Nucleus accumbens (tissue), 56 donors: ENCODE data around the gene ARHGAP11A.
"Not testable (repeated sequence)": the region's sequence is repeated elsewhere in the genome, so short reads cannot be mapped to it uniquely, and the experiment has no call there.

Experiments
- DNase-seq, 56 donors: peaks; one replicate each; lab custom pipeline; 2025; lab: John Stamatoyannopoulos, UW

ARHGAP11A gene, protein sequence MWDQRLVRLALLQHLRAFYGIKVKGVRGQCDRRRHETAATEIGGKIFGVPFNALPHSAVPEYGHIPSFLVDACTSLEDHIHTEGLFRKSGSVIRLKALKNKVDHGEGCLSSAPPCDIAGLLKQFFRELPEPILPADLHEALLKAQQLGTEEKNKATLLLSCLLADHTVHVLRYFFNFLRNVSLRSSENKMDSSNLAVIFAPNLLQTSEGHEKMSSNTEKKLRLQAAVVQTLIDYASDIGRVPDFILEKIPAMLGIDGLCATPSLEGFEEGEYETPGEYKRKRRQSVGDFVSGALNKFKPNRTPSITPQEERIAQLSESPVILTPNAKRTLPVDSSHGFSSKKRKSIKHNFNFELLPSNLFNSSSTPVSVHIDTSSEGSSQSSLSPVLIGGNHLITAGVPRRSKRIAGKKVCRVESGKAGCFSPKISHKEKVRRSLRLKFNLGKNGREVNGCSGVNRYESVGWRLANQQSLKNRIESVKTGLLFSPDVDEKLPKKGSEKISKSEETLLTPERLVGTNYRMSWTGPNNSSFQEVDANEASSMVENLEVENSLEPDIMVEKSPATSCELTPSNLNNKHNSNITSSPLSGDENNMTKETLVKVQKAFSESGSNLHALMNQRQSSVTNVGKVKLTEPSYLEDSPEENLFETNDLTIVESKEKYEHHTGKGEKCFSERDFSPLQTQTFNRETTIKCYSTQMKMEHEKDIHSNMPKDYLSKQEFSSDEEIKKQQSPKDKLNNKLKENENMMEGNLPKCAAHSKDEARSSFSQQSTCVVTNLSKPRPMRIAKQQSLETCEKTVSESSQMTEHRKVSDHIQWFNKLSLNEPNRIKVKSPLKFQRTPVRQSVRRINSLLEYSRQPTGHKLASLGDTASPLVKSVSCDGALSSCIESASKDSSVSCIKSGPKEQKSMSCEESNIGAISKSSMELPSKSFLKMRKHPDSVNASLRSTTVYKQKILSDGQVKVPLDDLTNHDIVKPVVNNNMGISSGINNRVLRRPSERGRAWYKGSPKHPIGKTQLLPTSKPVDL

DNA sequence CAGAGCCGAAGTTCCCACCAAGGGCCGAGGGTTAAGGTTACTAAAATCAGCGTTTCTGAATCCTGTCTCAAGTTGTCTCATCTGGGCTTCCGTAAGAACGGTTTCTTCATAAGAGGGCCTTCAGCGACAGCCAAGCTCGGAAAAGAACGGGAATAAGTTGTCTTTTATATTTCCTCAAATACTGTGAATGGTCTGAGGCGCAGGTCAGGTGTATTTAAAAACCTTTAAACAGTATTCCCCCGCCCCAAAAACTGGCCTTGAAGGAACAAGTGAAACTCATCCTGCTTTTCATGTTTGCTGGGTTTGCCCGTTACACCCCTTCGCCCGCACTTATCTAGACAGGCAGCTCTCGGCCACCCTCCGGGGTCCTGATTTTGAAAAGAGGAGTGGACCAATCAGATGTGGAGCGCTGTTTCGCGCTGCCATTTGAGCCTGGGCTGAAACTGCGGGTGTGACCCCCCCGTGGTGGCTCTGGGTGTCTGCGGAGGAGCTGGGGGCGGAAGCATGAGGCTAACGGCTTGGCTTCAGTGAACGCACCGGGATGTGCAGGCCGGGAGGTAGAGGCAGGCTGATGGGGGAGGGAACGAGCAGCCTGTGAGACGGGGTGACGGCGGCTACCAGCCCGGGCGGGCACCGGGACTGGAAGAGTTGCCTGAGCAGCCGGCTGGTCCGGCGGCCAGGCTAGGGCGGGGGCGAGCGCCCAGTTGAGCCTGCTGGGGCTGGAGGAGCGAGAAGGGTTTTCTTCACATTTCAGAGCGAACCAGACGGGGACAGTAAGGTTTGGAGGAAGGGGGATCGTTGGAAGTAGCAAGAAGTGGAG is at the start of gene ARHGAP11A:
TSS of gene ARHGAP11A (plus strand) at position 454 of the 820 bp plus-strand sequence. CDS start 708 bp downstream, outside the sequence.
- DNase-seq: not testable (repeated sequence)

DNA sequence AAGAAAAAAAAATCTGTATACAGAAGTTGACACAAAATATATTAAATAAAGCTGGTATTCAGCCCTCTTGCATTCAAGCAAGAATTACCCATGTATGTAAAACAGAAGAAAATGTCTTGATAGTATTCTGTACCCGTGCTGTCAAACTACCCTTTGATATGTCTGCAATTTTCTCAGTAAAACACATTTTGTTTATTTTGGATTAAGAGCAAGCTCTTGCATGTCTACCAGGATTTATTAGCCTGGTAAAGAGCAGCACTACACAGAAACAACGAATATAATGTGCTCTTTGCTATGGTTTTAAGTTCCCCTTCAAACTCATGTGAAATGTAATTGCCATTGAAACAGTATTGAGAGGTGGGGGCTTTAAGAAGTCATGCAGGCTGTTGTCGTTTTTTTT is 46.3 kb upstream of the ARHGAP11A start:
- not testable (repeated sequence) for DNase-seq

DNA sequence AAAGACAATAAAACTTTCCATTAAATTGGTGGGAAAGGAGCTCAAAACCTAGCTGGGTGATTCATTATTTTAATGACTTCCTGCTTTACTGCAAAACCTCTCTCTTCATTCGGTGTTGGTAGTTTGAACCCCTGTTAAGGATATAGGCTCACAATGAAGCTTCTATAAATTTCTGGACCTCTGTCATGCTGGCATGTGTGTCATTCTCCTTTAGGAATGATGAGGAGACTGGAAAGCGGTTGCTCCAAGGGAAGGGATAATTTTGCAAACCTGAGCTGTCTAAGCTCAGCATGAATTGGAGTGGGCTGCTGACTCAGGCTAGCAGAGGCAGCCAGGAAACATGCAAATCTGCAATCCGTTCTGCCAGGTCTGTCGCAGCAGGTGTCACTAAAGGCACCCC is 36.8 kb upstream of the ARHGAP11A start:
- DNase-seq: not testable (repeated sequence)

DNA sequence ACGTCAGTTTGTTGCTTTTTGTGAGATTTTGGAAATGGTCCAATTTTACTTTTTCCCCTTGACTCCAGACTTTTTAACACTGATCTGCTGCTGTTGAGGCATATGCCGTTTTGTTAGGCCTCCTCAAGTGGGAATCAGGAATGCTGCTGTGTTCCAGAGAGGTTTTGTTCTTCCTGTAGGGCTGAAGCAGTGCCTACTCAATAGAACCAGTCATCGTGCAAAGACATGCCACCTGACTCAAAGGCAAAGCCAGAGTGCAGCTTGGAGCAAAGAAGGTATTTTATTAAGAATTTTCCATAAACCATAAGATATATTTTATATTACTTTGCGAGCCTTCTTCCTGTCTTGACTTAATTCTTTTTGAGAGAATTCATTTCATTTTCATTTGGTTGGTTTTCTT is 29.5 kb upstream of the ARHGAP11A start:
- not testable (repeated sequence) for DNase-seq

DNA sequence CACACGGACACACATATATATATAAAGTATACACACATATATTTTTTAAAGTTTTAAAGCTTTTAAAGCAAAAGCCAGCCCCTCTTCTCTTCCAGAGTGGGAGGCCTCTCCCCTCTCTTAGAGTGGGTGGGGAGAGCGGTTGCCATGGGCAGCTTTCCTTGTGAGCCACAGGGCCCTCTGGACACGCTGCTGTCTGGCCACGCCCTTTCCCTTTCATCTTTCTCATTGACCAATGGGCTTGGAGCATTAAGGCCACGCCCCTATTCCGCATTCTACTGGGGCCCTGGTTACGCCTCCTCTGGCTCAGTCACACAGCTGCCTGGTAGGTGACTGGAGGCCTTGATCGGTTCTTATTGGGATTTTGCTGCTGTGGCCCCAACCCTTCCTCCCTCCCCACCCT is 22.2 kb upstream of the ARHGAP11A start, which contains the start of gene GOLGA8N:
TSS of gene GOLGA8N (plus strand) at position 306 of the 400 bp plus-strand sequence.
- not testable (repeated sequence) for DNase-seq

DNA sequence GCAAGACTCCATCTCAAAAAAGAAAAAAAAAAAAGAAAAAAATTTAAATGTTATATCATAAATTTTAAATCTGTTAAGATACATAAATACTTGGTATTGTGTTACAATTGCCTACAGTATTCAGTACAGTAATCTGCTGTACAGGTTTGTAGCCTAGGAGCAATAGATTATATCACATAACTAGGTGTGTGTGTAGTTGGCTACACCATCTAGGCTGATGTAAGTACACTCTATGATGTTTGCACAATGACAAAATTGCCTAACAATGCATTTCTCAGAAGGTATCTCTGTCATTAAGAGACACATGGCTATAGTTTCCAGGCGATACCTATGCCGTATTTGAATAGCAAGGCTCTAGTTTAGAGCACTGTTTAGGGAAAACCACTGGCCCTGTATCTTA is 5.8 kb upstream of the ARHGAP11A start:
- not testable (repeated sequence) for DNase-seq

DNA sequence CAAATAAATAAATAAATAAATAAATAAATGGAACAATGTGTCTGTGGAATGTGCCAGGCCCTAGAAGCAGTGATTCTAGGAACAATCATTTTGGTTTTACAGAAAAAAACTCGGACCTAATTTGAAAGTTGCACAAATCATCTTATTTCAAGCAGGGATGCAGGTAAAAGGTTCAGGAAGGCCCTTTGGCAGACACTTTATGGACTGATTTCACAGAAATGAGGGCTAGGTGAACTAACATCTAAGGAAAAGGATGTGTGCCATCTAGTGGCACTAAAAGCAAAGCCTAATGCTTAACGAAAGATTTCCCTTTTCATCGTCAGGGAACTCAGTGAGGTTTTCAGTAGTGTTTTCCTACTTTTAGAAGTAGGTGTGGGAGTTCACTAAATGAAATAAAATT is 4.6 kb upstream of the ARHGAP11A start:
- DNase-seq: not testable (repeated sequence)

DNA sequence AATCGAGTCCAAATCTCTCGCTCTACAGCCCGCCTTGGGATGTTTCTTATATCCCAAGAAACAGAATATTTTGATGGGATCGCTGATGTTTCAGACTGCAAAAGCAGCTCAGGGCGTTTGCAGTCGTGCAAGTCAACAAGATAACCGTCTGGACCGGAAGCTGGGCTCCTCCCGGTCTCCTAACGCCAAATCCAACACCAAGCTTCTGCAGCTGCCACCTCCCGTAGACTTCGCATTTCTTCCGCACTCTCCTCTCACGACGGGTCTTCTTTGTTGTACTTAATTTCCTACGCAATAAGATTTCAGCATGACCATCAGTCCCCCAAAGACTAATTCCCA is 623 bp upstream of the ARHGAP11A start:
- DNase-seq: not testable (repeated sequence)

DNA sequence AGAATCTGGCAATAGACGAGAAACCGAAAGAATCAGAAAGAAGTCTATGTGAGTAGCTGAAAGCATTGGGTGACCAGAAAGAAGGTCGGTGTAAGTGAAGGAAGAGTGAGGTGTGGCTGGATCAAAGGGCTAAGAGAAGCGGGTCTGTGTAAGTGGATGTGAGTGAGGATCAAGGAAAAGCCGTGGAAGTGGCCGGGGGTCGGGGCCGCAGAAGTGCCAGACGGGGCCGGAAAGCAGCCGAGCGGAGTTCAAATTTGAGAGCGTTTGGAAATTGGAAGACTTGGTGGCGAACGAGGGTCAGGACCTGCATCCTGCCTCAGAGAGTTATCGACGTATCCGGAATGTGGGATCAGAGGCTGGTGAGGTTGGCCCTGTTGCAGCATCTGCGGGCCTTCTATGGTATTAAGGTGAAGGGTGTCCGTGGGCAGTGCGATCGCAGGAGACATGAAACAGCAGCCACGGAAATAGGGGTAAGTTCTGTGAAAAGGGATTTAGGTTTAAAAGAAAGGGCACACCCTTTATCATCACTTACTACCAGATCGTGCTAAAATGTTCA is 645 bp downstream of the ARHGAP11A start:
- DNase-seq: not testable (repeated sequence)

DNA sequence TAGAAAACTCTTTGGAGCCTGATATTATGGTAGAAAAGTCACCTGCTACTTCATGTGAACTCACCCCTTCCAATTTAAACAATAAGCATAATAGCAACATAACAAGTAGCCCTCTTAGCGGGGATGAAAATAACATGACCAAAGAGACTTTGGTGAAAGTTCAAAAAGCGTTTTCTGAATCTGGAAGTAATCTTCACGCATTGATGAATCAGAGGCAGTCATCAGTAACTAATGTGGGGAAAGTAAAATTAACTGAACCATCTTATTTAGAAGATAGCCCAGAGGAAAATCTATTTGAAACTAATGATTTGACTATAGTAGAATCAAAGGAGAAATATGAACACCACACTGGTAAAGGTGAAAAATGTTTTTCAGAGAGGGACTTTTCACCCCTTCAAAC is 21.1 kb downstream of the ARHGAP11A start:
- DNase-seq: no peak

DNA sequence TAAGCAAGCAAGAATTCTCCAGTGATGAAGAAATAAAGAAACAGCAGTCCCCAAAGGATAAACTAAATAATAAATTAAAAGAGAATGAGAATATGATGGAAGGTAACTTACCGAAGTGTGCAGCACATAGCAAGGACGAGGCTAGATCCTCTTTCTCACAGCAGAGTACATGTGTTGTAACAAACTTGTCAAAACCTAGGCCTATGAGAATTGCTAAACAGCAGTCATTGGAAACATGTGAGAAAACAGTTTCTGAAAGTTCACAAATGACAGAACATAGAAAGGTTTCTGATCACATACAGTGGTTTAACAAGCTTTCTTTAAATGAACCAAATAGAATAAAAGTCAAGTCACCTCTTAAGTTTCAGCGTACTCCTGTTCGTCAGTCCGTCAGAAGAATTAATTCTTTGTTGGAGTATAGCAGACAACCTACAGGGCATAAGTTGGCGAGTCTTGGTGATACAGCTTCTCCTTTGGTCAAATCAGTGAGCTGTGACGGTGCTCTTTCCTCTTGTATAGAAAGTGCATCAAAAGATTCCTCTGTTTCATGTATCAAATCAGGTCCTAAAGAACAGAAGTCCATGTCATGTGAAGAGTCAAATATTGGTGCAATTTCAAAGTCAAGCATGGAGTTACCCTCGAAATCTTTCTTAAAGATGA is 21.7 kb downstream of the ARHGAP11A start:
- DNase-seq: no peak

DNA sequence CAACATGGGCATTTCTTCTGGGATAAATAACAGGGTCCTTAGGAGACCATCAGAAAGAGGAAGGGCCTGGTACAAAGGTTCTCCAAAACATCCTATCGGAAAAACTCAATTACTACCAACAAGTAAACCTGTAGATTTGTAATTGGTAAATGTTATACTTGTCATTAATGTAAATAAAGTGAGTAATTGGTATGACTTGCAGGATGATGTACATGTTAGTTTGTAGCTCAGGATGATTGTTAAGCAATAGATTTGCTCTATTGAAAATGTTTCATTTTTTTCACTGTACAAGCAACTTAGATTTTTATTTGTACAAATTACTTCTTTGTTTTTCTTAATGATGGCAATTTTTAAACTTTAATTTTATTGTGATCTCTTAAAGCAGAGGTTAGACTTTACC is 22.4 kb downstream of the ARHGAP11A start:
- DNase-seq: no peak

DNA sequence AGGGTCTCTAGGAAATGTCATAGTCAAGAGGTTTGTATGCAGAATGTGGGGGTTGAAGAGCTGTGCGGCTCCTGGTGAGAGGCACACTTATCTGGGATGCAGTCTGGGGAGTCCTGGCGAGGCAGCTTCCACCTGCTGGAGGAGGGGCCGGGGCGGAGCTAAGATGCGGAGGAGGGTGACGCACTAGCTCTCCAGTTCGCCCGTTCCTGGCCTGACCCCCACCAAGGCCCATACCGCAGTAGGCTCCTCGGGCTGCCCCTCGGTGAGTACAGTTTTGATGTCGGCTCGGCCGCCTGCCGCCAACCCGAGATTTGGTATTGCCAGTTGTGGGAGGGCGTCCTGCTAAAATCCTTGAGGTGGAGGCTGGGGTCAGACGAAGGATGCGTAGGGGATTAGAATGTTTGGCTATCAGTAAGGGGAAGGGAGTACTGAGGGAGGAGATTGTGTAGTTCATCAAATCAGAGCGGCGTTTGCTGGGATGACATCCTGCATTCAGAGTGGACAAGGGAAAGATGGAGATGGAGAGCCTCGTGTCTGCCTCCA is 26.3 kb downstream of the ARHGAP11A start, which contains the start of gene SCG5:
TSS of gene SCG5 (plus strand) at position 194 of the 543 bp plus-strand sequence. CDS start 1,883 bp downstream, outside the sequence.
- peak in 54 of 56 donors; percentile 12 to 82 (median 60) for DNase-seq

DNA sequence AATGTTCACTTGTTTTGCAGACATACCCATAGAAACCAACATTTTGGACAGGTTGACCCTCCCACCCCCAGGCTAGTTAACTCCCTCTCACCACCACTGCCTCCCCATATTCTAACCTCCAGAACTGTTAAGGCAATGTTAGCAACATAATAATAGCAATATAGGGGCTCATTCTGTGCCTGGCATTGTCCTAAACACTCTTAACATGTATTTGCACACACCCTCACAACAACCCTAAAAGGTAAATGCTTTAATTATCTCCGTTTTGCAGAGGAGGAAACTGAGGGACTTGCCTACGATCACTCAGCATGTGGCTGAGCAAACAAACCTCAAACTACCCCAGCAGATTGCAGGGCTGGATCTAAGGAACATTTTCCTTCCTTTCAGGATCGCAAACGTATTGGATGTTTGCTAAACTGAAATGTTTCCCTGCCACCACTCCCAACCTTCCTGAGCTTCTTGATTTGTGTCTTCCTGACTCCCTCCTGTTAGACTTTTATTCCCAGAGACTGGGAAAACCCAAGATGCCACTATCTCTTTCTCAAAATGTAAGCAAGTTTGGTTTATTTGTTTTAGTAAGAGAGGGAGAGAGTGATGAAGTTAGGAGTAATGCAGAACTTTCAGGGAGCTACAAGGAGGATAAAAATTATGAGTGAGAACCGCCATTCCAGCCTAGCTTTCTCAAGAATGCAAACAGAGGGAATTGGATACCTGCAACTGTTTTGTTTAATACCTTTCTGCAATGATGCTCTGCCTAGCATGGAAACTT is 27.5 kb downstream of the ARHGAP11A start:
- no peak for DNase-seq

DNA sequence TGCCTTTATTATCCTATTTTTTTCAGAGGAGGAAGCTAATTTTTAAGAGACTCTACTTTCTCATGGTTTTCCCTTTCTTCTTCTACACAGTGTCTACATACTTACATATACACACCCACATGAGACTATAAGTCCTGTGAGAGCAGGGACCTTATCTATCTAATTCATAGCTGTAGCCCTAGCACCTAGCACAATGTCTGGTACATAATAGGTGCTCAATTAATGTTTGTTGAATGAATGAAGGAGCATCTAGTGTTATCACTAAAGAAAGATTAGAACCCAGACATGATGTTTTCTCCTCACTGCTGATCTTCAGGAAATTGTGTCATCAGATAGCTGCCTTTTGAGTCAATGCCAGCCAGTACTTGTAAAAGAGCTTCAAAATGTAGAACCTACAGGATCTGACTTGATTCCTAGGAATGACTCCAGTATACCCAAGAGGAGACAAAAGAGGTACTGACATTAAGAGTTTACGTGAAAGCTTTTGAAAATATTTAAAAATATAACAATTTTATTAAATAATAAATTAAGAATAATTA is 28.7 kb downstream of the ARHGAP11A start:
- DNase-seq: no peak

DNA sequence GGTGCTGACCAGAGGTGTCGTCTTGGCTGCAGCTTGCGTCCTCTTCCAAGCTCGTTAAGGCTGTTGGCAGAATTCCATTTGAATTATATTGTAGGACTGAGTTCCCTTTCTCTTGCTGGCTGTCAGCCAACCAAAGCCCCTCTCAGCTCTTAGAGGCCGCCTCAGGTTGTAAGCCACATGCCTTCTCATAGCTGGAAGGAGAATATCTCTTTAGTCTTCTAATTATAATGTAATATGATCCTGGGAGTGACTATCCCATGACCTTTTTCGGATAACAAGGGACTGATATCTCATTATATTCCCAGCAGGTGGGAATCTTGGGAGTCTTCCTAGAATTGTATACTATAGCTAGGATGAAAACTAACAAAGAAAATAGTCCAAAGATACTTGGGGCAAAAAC is 31.0 kb downstream of the ARHGAP11A start:
- DNase-seq: no peak

DNA sequence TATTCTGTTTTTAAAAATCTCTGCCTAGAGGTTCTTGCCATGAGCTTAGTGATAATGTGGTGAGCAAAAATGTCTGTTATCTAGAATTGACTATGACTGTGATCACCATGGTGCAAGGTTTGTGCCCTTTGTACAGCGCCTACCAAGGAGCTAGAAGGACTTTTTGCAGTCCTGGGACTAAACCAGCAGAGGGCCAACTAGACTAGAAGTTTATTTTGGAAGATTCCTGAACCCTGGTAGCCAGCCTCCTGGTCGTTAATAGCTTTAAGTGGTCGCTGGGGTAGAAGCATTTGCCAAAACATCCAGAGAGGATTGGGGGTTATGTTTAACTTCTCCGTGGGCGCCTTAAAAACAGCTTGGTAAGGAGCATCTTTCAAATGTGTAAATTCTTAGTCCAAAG is 34.0 kb downstream of the ARHGAP11A start:
- DNase-seq: no peak
